LNCAP (cell line): ENCODE results near the gene EVI5.

Source experiments
- TF ChIP-seq, protein P1 (sequence below): fragments of 450-650 bp; IDR thresholded peaks from 2 replicates; pipeline ENCODE4 v1.5.1; 2017; ENCODE audit warnings: mild to moderate bottlenecking

Gene EVI5

DNA sequence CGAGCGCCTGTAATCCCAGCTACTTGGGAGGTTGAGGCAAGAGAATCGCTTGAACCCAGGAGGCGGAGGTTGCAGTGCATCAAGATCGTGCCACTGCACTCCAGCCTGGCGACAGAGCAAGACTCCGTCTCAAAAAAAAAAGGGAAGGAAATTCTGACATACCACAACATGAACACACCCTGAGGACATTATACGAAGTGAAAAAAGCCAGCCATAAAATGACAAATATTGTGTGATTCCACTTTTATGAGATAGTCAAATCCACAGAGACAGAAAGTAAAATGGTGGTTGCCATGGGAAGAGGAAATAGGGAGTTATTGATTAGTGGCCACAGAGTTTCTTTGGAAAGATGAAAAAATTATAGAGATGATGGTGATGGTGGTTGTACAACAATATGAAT lies 41.7 kb downstream of the EVI5 start:
- TF ChIP-seq, protein P1, sequence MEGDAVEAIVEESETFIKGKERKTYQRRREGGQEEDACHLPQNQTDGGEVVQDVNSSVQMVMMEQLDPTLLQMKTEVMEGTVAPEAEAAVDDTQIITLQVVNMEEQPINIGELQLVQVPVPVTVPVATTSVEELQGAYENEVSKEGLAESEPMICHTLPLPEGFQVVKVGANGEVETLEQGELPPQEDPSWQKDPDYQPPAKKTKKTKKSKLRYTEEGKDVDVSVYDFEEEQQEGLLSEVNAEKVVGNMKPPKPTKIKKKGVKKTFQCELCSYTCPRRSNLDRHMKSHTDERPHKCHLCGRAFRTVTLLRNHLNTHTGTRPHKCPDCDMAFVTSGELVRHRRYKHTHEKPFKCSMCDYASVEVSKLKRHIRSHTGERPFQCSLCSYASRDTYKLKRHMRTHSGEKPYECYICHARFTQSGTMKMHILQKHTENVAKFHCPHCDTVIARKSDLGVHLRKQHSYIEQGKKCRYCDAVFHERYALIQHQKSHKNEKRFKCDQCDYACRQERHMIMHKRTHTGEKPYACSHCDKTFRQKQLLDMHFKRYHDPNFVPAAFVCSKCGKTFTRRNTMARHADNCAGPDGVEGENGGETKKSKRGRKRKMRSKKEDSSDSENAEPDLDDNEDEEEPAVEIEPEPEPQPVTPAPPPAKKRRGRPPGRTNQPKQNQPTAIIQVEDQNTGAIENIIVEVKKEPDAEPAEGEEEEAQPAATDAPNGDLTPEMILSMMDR, result no peak

DNA sequence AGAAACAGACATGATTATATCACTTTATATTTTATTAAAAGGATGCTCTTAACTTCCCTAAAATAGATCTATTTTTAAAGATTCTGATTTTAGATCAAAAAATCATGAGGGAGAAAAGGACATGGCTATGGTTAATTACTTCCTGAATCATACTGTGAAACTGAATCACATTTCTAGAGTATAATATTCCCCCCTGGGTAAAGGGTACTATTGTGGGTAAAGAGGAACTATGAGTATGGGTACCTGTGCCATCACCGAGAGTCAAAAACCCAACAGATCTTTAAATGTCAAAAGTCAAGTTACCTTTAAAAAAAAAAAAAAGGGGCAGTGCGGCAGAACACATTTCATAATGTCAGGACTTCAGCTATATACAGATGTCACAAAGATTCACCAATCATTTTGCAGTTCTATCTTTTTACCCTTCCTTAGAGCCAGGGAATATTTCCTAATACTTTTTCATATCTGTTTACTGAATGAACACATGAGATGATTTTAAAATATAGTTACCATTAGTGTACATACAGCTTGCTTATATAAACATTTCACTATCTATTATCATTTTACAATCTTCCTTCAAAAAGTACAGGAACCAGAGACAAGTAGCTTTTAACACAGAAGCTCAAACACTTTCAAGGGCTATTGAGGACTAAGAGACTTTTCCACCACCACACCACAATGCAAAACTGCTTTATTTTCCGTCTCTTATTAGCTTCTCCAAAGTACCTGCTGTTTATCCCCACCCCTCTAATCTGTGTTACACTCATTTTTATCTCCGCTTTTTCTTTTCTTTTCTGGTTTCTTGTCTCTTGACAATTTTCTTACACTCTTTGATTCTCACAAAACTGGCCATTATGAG lies 45.0 kb downstream of the EVI5 start:
- TF ChIP-seq, protein P1, result no peak

- TF ChIP-seq, protein P1, result peak; percentile 44; the same call in 1 of the 2 replicates
These were observed 48.5 kb downstream of the EVI5 start for GRCh38 chr1:92736395-92736794.

GRCh38 chr1:92730476-92730875 lies 54.4 kb downstream of the EVI5 start:
- TF ChIP-seq, protein P1, result no peak

DNA sequence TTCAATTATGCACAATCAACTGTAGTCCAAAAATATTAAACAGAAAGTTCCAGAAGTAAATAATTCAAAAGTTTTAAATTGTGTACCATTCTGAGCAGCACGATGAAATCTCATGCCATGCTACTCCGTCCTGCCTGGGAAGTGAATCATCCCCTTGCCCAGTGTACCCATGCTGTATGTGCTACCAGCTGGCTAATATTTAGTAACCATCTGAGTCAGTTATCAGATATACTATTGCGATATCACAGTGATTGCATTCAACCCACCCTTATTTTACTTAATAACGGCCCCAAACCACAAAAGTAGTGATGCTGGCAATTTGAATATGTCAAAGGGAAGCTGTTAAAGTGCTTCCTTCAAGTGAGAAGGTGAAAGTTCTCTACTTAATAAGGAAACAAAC lies 56.2 kb downstream of the EVI5 start:
- TF ChIP-seq, protein P1, result no peak

DNA sequence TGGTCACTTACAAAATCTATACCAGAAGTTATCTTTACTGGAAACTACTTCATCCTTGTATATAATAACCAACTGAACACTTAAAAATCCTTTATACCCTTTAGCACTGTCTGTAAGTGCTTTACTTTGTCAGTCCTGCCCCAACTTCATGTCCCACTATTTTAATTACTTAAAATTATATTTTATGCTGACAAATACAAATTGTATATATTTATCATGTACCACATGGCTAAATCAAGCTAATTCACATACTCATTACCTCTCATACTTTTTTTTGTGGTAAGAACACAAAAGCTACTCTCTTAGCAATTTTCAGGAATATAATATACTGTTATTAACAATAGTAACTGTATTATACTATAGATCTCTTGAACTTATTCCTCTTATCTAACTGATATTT lies 63.0 kb downstream of the EVI5 start:
- TF ChIP-seq, protein P1, result no peak

DNA sequence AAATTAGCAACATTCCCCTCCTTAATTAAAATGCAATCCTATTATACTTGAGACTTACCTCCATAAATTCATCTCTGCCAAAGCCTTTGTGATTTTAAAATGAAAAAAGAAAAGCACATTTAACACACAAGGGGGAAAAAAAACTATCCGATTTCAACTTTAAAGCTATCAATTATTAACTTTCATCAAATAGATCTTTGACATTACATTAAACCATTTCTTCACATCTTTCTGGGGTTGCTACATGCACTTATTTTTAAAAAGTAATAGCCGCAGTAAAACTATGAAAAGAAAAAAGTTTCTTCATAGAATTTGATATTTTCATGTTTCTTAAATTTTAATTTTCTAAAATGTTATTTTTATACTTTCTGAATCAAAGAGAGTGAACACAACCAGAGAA lies 71.0 kb downstream of the EVI5 start:
- TF ChIP-seq, protein P1, result no peak
